GM12878 (cell line): ENCODE data around the gene BACE2. TPM values are rescaled to one million over a fixed set of nuclear protein-coding genes. Genes with fewer than 3 reads are reported as not detected.

Source experiments
- ATAC-seq: fragments of 200-7000 bp; cut with Tn5 transposase; 3 replicates; pipeline ENCODE4 v1.9.1; 2020; ENCODE audit warnings: mild to moderate bottlenecking, moderate library complexity
- BruUV-seq: library from RNA; stranded (reverse); fragments of 400-500 nt; replicated peaks from 2 replicates; lab custom pipeline; 2021; lab: Mats Ljungman, UMichigan
- CTCF ChIA-PET: fragments of 300-600 bp; sonication (Branson Sonifier 250); formaldehyde crosslinking; extraction: SDS; loops from one replicate; lab custom pipeline; 2021; ENCODE audit warnings: inconsistent platforms; lab: Yijun Ruan, JAX
- POLR2A ChIA-PET: fragments of 350-600 bp; formaldehyde crosslinking; extraction: SDS; loops from one replicate; lab custom pipeline; 2021; ENCODE audit warnings: inconsistent platforms; lab: Charles Lee
- RAD21 ChIA-PET: fragments of 300-600 bp; sonication (Branson Sonifier 250); formaldehyde crosslinking; loops from one replicate; lab custom pipeline; 2023; ENCODE audit warnings: antibody characterized with exemption; ENCODE audit not compliant: unreplicated experiment; lab: Charles Lee
- SMC1A ChIA-PET: fragments of 300-600 bp; sonication (Branson Sonifier 250); formaldehyde crosslinking; loops from one replicate; lab custom pipeline; 2023; ENCODE audit not compliant: unreplicated experiment, uncharacterized antibody; lab: Charles Lee
- DNase-seq: peaks from one replicate; pipeline ENCODE4 v3.0.0-alpha.2; 2011; ENCODE audit warnings: low read depth, low spot score
- FAIRE-seq: peaks from 3 replicates; lab custom pipeline; 2011; peaks lifted over from hg19 to GRCh38; lab: Jason Lieb, UNC
- H2AFZ ChIP-seq: 2 replicates; pipeline ENCODE4 v1.6.0; 2011; ENCODE audit warnings: low read depth, low read length, control low read depth; ENCODE audit not compliant: control insufficient read depth
- H3K27ac ChIP-seq: 2 replicates; pipeline ENCODE4 v1.5.1; 2011; ENCODE audit warnings: control low read depth; ENCODE audit not compliant: control insufficient read depth, insufficient read depth
- H3K27me3 ChIP-seq, 2 experiments: replicated peaks in 1 of 2; 2 replicates each; pipeline versions ENCODE4 v1.6.0 to v1.6.1; 2011; ENCODE audit warnings: low read length in 1 of 2; ENCODE audit not compliant: control insufficient read depth in 2 of 2, insufficient read depth in 2 of 2
- H3K36me3 ChIP-seq, 2 experiments: 2 replicates each; pipeline ENCODE4 v1.5.1; 2011; ENCODE audit warnings: low read length in 1 of 2; ENCODE audit not compliant: control insufficient read depth in 2 of 2, insufficient read depth in 2 of 2
- H3K4me1 ChIP-seq: 2 replicates; pipeline ENCODE4 v1.6.1; 2011; ENCODE audit warnings: mild to moderate bottlenecking, low read length, moderate library complexity, mixed read lengths; ENCODE audit not compliant: control insufficient read depth, insufficient read depth
- H3K4me2 ChIP-seq: 2 replicates; pipeline ENCODE4 v1.6.0; 2011; ENCODE audit warnings: control low read depth; ENCODE audit not compliant: control insufficient read depth, insufficient read depth
- H3K4me3 ChIP-seq: fragments of 200-600 bp; sonication (generic); 2 replicates; pipeline ENCODE4 v1.5.1; 2016
- H3K79me2 ChIP-seq: 2 replicates; pipeline ENCODE4 v1.6.0; 2011; ENCODE audit warnings: low read length; ENCODE audit not compliant: control insufficient read depth, insufficient read depth
- H3K9ac ChIP-seq: 2 replicates; pipeline ENCODE4 v1.8.0; 2011; ENCODE audit warnings: low read length, control low read depth, mixed read lengths; ENCODE audit not compliant: control insufficient read depth, insufficient read depth
- H3K9me3 ChIP-seq: replicated peaks from 3 replicates; pipeline ENCODE4 v1.5.1; 2011; ENCODE audit warnings: mild to moderate bottlenecking, low read length; ENCODE audit not compliant: control insufficient read depth, insufficient read depth
- H4K20me1 ChIP-seq: 2 replicates; pipeline ENCODE4 v1.6.0; 2011; ENCODE audit not compliant: control insufficient read depth, insufficient read depth
- ATF3 ChIP-seq: IDR thresholded peaks from 2 replicates; pipeline ENCODE4 v1.6.1; 2011; ENCODE audit warnings: low read depth, mild to moderate bottlenecking, low read length, moderate library complexity, borderline replicate concordance; ENCODE audit errors: extremely low read depth
- BCLAF1 ChIP-seq: fragments of 450-650 bp; IDR thresholded peaks from 2 replicates; pipeline ENCODE4 v1.6.1; 2017; ENCODE audit warnings: antibody characterized with exemption, mild to moderate bottlenecking, moderate library complexity
- BHLHE40 ChIP-seq, 2 experiments: fragments of 450-650 bp in 1 of 2; IDR thresholded peaks; 2 replicates each; pipeline ENCODE4 v1.6.1; 2011 to 2017; ENCODE audit warnings: low read depth in 2 of 2, borderline replicate concordance in 1 of 2, improper control_type of control experiment in 1 of 2, low read length in 1 of 2, mild to moderate bottlenecking in 1 of 2
- BRCA1 ChIP-seq: IDR thresholded peaks from 2 replicates; pipeline ENCODE4 v1.6.1; 2011; ENCODE audit warnings: low read depth, low read length, improper control_type of control experiment
- CEBPB ChIP-seq, 2 experiments: fragments of 150-350 bp in 1 of 2; IDR thresholded peaks; 2 replicates each; pipeline ENCODE4 v1.6.1; 2012 to 2014; ENCODE audit warnings: low read depth in 2 of 2, low read length in 2 of 2, borderline replicate concordance in 1 of 2, inconsistent platforms in 1 of 2
- CTCF ChIP-seq, 3 experiments: IDR thresholded peaks in 2 of 3; conservative IDR thresholded peaks in 1 of 3; 2 replicates each; pipeline ENCODE4 v1.5.1; 2011; ENCODE audit warnings: low read depth in 3 of 3, low read length in 3 of 3, mild to moderate bottlenecking in 3 of 3, control low read depth in 2 of 3, moderate library complexity in 2 of 3, inconsistent platforms in 1 of 3, mixed read lengths in 1 of 3; ENCODE audit not compliant: control insufficient read depth in 2 of 3, insufficient read depth in 1 of 3; ENCODE audit errors: extremely low read depth in 1 of 3
- EGR1 ChIP-seq, 2 experiments: IDR thresholded peaks; 1 replicate in 1 of 2; 2 replicates in 1 of 2; pipeline ENCODE4 v1.6.1; 2011 to 2012; ENCODE audit warnings: low read depth in 2 of 2, low read length in 2 of 2, borderline replicate concordance in 1 of 2, mild to moderate bottlenecking in 1 of 2, moderate library complexity in 1 of 2
- IKZF1 ChIP-seq: fragments of 450-650 bp; conservative IDR thresholded peaks from 2 replicates; pipeline ENCODE4 v1.6.1; 2017; ENCODE audit warnings: antibody characterized with exemption, mild to moderate bottlenecking
- JUND ChIP-seq: IDR thresholded peaks from 2 replicates; pipeline ENCODE4 v1.6.1; 2012; ENCODE audit warnings: low read depth, mild to moderate bottlenecking, low read length, improper control_type of control experiment, moderate library complexity
- MYB ChIP-seq: fragments of 150-350 bp; IDR thresholded peaks from 2 replicates; pipeline ENCODE4 v1.6.1; 2014; ENCODE audit warnings: mild to moderate bottlenecking, low read depth, low read length, borderline replicate concordance
- POLR2A ChIP-seq: IDR thresholded peaks from 2 replicates; pipeline ENCODE4 v1.6.1; 2011; ENCODE audit warnings: low read depth, mild to moderate bottlenecking, low read length
- POLR2AphosphoS2 ChIP-seq: IDR thresholded peaks from 2 replicates; pipeline ENCODE4 v1.6.1; 2011; ENCODE audit warnings: low read depth, mild to moderate bottlenecking, low read length, improper control_type of control experiment, moderate library complexity
- SP1 ChIP-seq: IDR thresholded peaks from one replicate; pipeline ENCODE4 v1.6.1; 2011; ENCODE audit warnings: low read depth, low read length
- SUZ12 ChIP-seq: fragments of 200-600 bp; sonication (generic); IDR thresholded peaks from one replicate; pipeline ENCODE4 v1.6.1; 2018; ENCODE audit warnings: antibody characterized with exemption, mild to moderate bottlenecking; ENCODE audit not compliant: unreplicated experiment
- TBL1XR1 ChIP-seq: IDR thresholded peaks from 2 replicates; pipeline ENCODE4 v1.6.1; 2012; ENCODE audit warnings: low read depth, low read length, improper control_type of control experiment
- ZNF207 ChIP-seq: fragments of 450-650 bp; IDR thresholded peaks from 2 replicates; pipeline ENCODE4 v1.6.1; 2014; ENCODE audit warnings: antibody characterized with exemption, mild to moderate bottlenecking, borderline replicate concordance
- ZNF384 ChIP-seq: IDR thresholded peaks from 2 replicates; pipeline ENCODE4 v1.6.1; 2012; ENCODE audit warnings: low read depth, mild to moderate bottlenecking, low read length, improper control_type of control experiment, borderline replicate concordance
- WGBS: methylation state at CpG from one replicate; pipeline ENCODE4 v1.1.6; 2016; ENCODE audit warnings: low lambda C conversion rate; ENCODE audit not compliant: insufficient replicate concordance, insufficient coverage; ENCODE audit errors: missing lambda C conversion rate; 5-methylcytosine and 5-hydroxymethylcytosine counted together
- in situ Hi-C: fragments of 300-500 bp; cut with MboI; formaldehyde crosslinking; loops from 9 replicates; pipeline ENCODE4 v1.14.3; 2018; ENCODE audit warnings: mixed read lengths
- intact Hi-C: fragments of 100-400 bp; cut with micrococcal nuclease; formaldehyde crosslinking; loops from one replicate; pipeline ENCODE4 v1.14.2; 2022; ENCODE audit not compliant: unreplicated experiment
- polyA plus RNA-seq, 11 experiments: library from polyadenylated mRNA; depleted of rRNA in 4 of 11; unstranded in 6 of 11; stranded (reverse) in 5 of 11; fragments of >200 nt; fragmentation: Nextera tagmentation in 4 of 11; fragmentation: Illumina TruSeq in 1 of 11; extraction: Ambion mirVana in 4 of 11; extraction: Trizol in 1 of 11; gene quantifications; 1 replicate in 1 of 11; 2 replicates in 10 of 11; pipeline versions ENCODE4 v1.2.1 to v1.2.3, GENCODE V29; 2011 to 2016; ENCODE audit warnings: inconsistent platforms in 2 of 11, missing spikeins in 2 of 11, low read depth in 1 of 11
- total RNA-seq, 4 experiments: library from RNA; depleted of rRNA in 3 of 4; stranded (reverse); fragments of >200 nt in 3 of 4; fragmentation: Illumina TruSeq in 1 of 4; extraction: Trizol in 1 of 4; gene quantifications; 2 replicates each; pipeline versions ENCODE4 v1.2.1 to v1.2.3, GENCODE V29; 2013 to 2021

Gene BACE2
- total and polyA plus RNA-seq, 10 of the 15 experiments (the other 5 are each of a cell fraction or from before 2014, with no cell fraction given), result 0.04 to 0.69 (median 0.18) TPM; not detected in 5

DNA sequence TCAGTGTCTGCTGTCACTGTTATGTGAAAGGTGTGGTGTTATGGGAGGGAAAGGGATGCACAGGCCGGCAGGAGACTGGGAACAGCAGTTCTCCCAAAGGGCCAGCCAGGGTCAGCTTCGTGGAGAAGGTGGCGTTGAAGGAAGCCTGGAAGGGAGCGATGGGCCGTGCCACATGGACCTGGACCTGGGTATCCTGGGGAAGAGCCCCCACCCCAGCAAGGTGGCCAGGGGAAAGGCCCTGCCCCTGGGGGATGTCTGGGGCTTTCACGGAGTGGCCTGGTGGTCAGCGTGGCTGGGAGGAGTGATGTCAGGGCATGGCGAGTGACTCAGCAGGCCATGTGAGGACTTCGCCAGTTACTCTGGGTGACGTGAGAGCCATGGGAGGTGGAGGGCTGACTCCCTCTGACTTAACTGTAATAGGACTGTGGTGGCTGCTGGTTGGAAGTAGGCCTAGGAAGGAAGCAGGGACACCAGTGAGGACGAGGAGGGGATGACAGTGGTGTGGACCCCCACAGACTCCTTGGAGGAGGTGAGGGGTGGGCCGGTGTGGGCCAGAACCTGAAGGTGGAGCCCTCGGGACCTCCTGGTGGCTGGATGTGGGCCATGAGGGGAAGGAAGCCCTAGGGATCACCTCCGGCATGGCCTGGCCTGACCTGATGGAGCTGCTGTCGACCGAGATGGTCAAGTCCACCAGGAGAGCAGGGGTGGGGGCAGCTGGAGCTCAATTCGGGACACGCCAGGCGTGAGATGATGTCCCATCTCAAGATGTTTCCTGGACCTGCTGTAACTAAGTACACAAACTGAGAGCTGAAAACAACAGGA lies 54.5 kb downstream of the BACE2 start:
- no peaks in the 10 kb centered on the region for H3K4me1 ChIP-seq
- no peak overlapping the region for H3K27ac ChIP-seq
- H3K4me2 ChIP-seq, result no peak overlapping the region
- H3K9ac ChIP-seq, result no peak overlapping the region
- intact Hi-C loops, result no loop called here
- ATAC-seq (no peak), DNase-seq (no peak), FAIRE-seq (no peak)
- RAD21 ChIA-PET, result no interaction called here
- no peak overlapping the region for H3K4me3 ChIP-seq
- 39% methylated on average over 19 of the region's 19 CpGs for WGBS
- H2AFZ ChIP-seq, result no peak overlapping the region
- H4K20me1 ChIP-seq, result no peaks in the 10 kb centered on the region
- TF ChIP-seq CTCF (IDR thresholded peaks at IDR 0.05 in 2 of 3, conservative IDR thresholded peaks at IDR 0.05 in 1 of 3; ENCODE audit: control insufficient read depth in 2 of 3, extremely low read depth in 1 of 3, insufficient read depth in 1 of 3, low read depth in 3 of 3, low read length in 3 of 3), result no peak
- no peak for TF ChIP-seq ATF3
- TF ChIP-seq SUZ12, result no peak
- TF ChIP-seq IKZF1, result no peak
- TF ChIP-seq ZNF207, result no peak
- TF ChIP-seq BRCA1, result no peak
- TF ChIP-seq SP1, result no peak
- no peak for TF ChIP-seq TBL1XR1
- no peak for TF ChIP-seq BCLAF1
- TF ChIP-seq POLR2AphosphoS2, result no peak
- TF ChIP-seq CEBPB (IDR thresholded peaks at IDR 0.05; ENCODE audit: borderline replicate concordance in 1 of 2, low read depth in 2 of 2, low read length in 2 of 2), result no peak
- TF ChIP-seq MYB, result no peak
- TF ChIP-seq JUND, result no peak
- no peak for TF ChIP-seq BHLHE40 (IDR thresholded peaks at IDR 0.05; ENCODE audit: borderline replicate concordance in 1 of 2, low read depth in 2 of 2, low read length in 1 of 2)
- TF ChIP-seq EGR1 (IDR thresholded peaks at IDR 0.05; ENCODE audit: borderline replicate concordance in 1 of 2, low read depth in 2 of 2, low read length in 2 of 2), result no peak
- TF ChIP-seq ZNF384, result no peak
- TF ChIP-seq POLR2A, result no peak
- no peaks in the 10 kb centered on the region for H3K9me3 ChIP-seq
- POLR2A ChIA-PET, result no interaction called here
- CTCF ChIA-PET, result no interaction called here
- BruUV-seq, result no TSS peak
- H3K27me3 ChIP-seq, result no peaks in the 10 kb centered on the region
- H3K79me2 ChIP-seq, result no peaks in the 10 kb centered on the region
- no peaks in the 10 kb centered on the region for H3K36me3 ChIP-seq
- SMC1A ChIA-PET, result no interaction called here
- in situ Hi-C loops, result no loop called here
